ENCODE data around the gene CYTH4. TPM values are rescaled to one million over a fixed set of nuclear protein-coding genes. Genes with fewer than 3 reads are reported as not detected.

The CYTH4 gene
- total RNA-seq, 1 experiment from 2014 or later: 3.8 TPM

- H3K9me2 ChIP-seq (ENCODE audit: insufficient read depth): no peaks in the 10 kb centered on the region
- no peak overlapping the region for H3K4me2 ChIP-seq (ENCODE audit: low read length)
- TF ChIP-seq ATF3 (IDR thresholded peaks at IDR 0.05): no peak
- no peak for TF ChIP-seq RAD21 (IDR thresholded peaks at IDR 0.05; ENCODE audit: low read depth)
- no peak for TF ChIP-seq POLR2A (IDR thresholded peaks at IDR 0.05; ENCODE audit: borderline replicate concordance, extremely low read depth, insufficient read depth, insufficient read length)
- no peak for TF ChIP-seq TCF7L2 (IDR thresholded peaks at IDR 0.05; ENCODE audit: borderline replicate concordance, extremely low read depth, insufficient read depth, insufficient read length)
- no peak for TF ChIP-seq SP1 (IDR thresholded peaks at IDR 0.05; ENCODE audit: low read depth)
- TF ChIP-seq CBX3 (IDR thresholded peaks at IDR 0.05; ENCODE audit: low read depth): no peak
- TF ChIP-seq CTCF (IDR thresholded peaks at IDR 0.05 in 2 of 3, conservative IDR thresholded peaks at IDR 0.05 in 1 of 3; ENCODE audit: borderline replicate concordance in 1 of 3, insufficient read depth in 1 of 3, low read depth in 2 of 3, low read length in 2 of 3): no peak
- TF ChIP-seq JUND (IDR thresholded peaks at IDR 0.05): no peak
- no peak for TF ChIP-seq MAX (IDR thresholded peaks at IDR 0.05)
- no peak for TF ChIP-seq SIN3A (IDR thresholded peaks at IDR 0.05; ENCODE audit: low read depth)
- no peak for TF ChIP-seq SRF (IDR thresholded peaks at IDR 0.05; ENCODE audit: low read depth)
- ChIA-PET RAD21 (ENCODE audit: low non-redundant PET in 1 of 2, low total read pairs in 2 of 2, uncharacterized antibody in 2 of 2, unreplicated experiment in 2 of 2) (no interaction called here), CTCF (no interaction called here), POLR2A (no interaction called here)
- ATAC-seq (no peak), DNase-seq (ENCODE audit: low read depth, low spot score) (no peak)
- H3K9me3 ChIP-seq (ENCODE audit: control insufficient read depth in 1 of 2, insufficient read depth in 1 of 2, low read depth in 1 of 2, low read length in 2 of 2): no peaks in the 10 kb centered on the region
- no peaks in the 10 kb centered on the region for H3K27me3 ChIP-seq (ENCODE audit: insufficient read depth, low read length)
- BruUV-seq (replicated peaks): no TSS peak
- H3K4me3 ChIP-seq (replicated peaks in 1 of 2; ENCODE audit: low read depth in 1 of 2, low read length in 2 of 2): no peak overlapping the region
- H4K20me1 ChIP-seq (ENCODE audit: insufficient read depth): no peaks in the 10 kb centered on the region
- H3K27ac ChIP-seq (ENCODE audit: low read depth, low read length): no peak overlapping the region
- intact Hi-C loops (cut with micrococcal nuclease): no loop called here
- H3K4me1 ChIP-seq (ENCODE audit: control insufficient read depth in 1 of 2, insufficient read depth in 2 of 2, low read length in 2 of 2): peaks cover 2 to 13% of the 10 kb centered on the region in 2 experiments
- no peaks in the 10 kb centered on the region; the same call in 1 of the 2 replicates for H3K79me2 ChIP-seq (ENCODE audit: insufficient read depth, low read length)
- no peak overlapping the region for H3K9ac ChIP-seq (ENCODE audit: low read length)
- no peaks in the 10 kb centered on the region for H3K36me3 ChIP-seq (ENCODE audit: control insufficient read depth in 1 of 2, insufficient read depth in 2 of 2, low read length in 2 of 2)
- H2AFZ ChIP-seq (ENCODE audit: low read depth, low read length, poor library complexity, severe bottlenecking): no peak overlapping the region
Measured at GRCh38 chr22:37237371-37238268, 44.7 kb upstream of the CYTH4 start.

Data from HCT116 (cell line).